Activated naive CD8-positive, alpha-beta T cell treated with anti-CD3 and anti-CD28 coated beads, Interleukin-2, amount 10 ng/mL, durations not matched to agents 7 days and 5 days (primary cell): ENCODE data around the gene SLC37A4. TPM values are rescaled to one million over a fixed set of nuclear protein-coding genes. Genes with fewer than 3 reads are reported as not detected.
"Not testable (repeated sequence)": the region's sequence is repeated elsewhere in the genome, so short reads cannot be mapped to it uniquely, and the experiment has no call there.

Source experiments
- ATAC-seq: fragments of 150-1000 bp; cut with Tn5 transposase; one replicate; pipeline ENCODE4 v1.10.0; 2021; ENCODE audit warnings: low read depth, moderate library complexity
- POLR2A ChIA-PET: fragments of 350-600 bp; sonication (Branson Sonifier 250); formaldehyde crosslinking; loops from one replicate; lab custom pipeline; 2021; ENCODE audit warnings: antibody characterized with exemption; lab: Charles Lee
- DNase-seq: peaks from one replicate; pipeline ENCODE4 v3.0.0; 2021
- H3K27ac Mint-ChIP-seq: one replicate; pipeline ENCODE4 v1.8.0; 2022; ENCODE audit warnings: mild to moderate bottlenecking, mixed read lengths
- H3K27me3 Mint-ChIP-seq: one replicate; pipeline ENCODE4 v1.8.0; 2022; ENCODE audit warnings: mild to moderate bottlenecking, moderate library complexity, mixed read lengths
- H3K36me3 Mint-ChIP-seq: one replicate; pipeline ENCODE4 v1.8.0; 2021; ENCODE audit warnings: mild to moderate bottlenecking, mixed read lengths
- H3K4me1 Mint-ChIP-seq: one replicate; pipeline ENCODE4 v1.8.0; 2021; ENCODE audit warnings: mixed read lengths
- H3K4me3 Mint-ChIP-seq: one replicate; pipeline ENCODE4 v1.8.0; 2022; ENCODE audit warnings: mild to moderate bottlenecking, moderate library complexity, mixed read lengths
- H3K9me3 Mint-ChIP-seq: one replicate; pipeline ENCODE4 v1.8.0; 2021; ENCODE audit warnings: mixed read lengths
- total RNA-seq, 2 experiments: library from RNA; stranded (reverse); gene quantifications; one replicate each; pipeline ENCODE4 v1.2.3, GENCODE V29; 2021

Gene SLC37A4
- total RNA-seq, 2 experiments from 2014 or later, result 20.3 to 23.9 TPM

DNA sequence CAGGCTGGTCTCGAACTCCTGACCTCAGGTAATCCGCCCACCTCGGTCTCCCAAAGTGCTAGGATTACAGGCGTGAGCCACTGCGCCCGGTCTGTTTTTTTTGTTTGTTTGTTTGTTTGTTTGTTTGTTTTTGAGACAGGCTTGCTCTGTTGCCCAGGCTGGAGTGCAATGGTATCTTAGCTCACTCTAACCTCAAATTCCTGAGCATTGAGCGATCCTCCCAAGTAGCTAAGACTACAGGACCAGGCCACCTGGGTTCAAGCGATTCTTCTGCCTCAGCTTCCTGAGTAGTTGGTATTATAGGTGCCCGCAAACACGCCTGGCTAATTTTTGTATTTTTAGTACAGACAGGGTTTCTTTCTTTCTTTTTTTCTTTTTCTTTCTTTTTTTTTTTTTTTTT lies 2.7 kb upstream of the SLC37A4 start:
- H3K27me3 Mint-ChIP-seq, H3K4me3 Mint-ChIP-seq, DNase-seq, H3K36me3 Mint-ChIP-seq, H3K9me3 Mint-ChIP-seq, ATAC-seq, H3K27ac Mint-ChIP-seq: not testable (repeated sequence)
- H3K4me1 Mint-ChIP-seq, result peaks cover 13% of the 10 kb centered on the region
- POLR2A ChIA-PET, result interaction anchor here (0.7 kb wide), 1 partner anchor 23 kb away, joined by 3 read pairs; no protein-coding TSS in a partner anchor

- POLR2A ChIA-PET, result interaction anchor here (1.4 to 2.5 kb wide), 2 partner anchors 14 to 70 kb away, joined by 3 to 23 read pairs; partner anchors contain the start of genes RPS25 and TRAPPC4
- Mint-ChIP-seq H3K27me3 (no peaks in the 10 kb centered on the region), H3K9me3 (no peaks in the 10 kb centered on the region), H3K4me1 (peaks cover 16% of the 10 kb centered on the region), H3K4me3 (no peak overlapping the region), H3K36me3 (peaks cover 3% of the 10 kb centered on the region), H3K27ac (no peak overlapping the region)
- DNase-seq (no peak), ATAC-seq (no peak)
Observed at GRCh38 chr11:119031912-119032280, 1.2 kb upstream of the SLC37A4 start.

GRCh38 chr11:119030029-119030328 lies 698 bp downstream of the SLC37A4 start:
- Mint-ChIP-seq H3K36me3 (peaks cover 8% of the 10 kb centered on the region), H3K4me3 (peak overlapping the region; percentile 79), H3K27ac (peak overlapping the region; percentile 68), H3K4me1 (peaks cover 22% of the 10 kb centered on the region), H3K27me3 (no peaks in the 10 kb centered on the region), H3K9me3 (no peaks in the 10 kb centered on the region)
- POLR2A ChIA-PET, result interaction anchor here (0.6 to 2.5 kb wide), 10 partner anchors 12 to 598 kb away, joined by 3 to 23 read pairs (median 4); partner anchors contain the start of genes CENATAC, RPS25, TRAPPC4 and VPS11
- no peak for DNase-seq
- peak; percentile 6 for ATAC-seq

DNA sequence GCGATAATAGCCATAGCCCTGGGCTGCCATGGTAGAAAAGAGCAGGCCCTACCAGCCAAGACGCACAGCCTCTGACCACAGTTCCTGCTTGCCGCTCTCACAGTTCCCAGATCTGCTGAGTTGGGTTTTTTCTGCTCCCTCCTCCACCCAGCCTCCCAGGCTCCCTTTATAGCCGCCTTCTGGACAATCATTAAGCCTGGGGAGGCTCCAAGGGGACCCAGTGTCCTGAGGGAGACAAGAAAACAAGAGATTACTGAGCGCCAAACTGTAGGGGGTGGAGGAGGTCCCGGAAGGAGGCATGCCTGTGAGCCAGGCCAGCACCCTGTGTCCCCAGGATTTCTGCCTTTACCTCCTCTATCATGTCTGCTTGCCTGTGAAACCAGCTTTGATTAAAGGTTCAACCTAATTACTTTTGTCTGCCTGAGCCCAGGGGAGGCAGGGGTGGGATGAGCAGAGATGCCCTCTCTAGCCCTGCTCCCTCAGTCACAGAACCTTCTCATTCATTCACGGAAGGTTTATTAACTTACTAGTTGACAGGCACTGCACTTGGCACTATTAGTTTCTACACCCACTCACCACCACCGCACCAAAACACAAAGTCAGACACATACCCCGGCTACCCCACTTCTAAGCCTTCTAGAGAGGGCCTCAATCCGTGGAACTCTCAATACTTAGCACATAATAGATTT lies 1.2 kb downstream of the SLC37A4 start:
- POLR2A ChIA-PET, result interaction anchor here (0.5 to 2.5 kb wide), 8 partner anchors 12 to 425 kb away, joined by 3 to 23 read pairs (median 4); partner anchors contain the start of genes RPS25, TRAPPC4 and VPS11
- DNase-seq (no peak), ATAC-seq (peak; percentile 1)
- H3K36me3 Mint-ChIP-seq, result peaks cover 11% of the 10 kb centered on the region
- peak overlapping the region; percentile 79 for H3K4me3 Mint-ChIP-seq
- peak overlapping the region; percentile 68 for H3K27ac Mint-ChIP-seq
- H3K9me3 Mint-ChIP-seq, result no peaks in the 10 kb centered on the region
- peaks cover 26% of the 10 kb centered on the region for H3K4me1 Mint-ChIP-seq
- H3K27me3 Mint-ChIP-seq, result no peaks in the 10 kb centered on the region

- no peaks in the 10 kb centered on the region for H3K9me3 Mint-ChIP-seq
- peak overlapping the region; percentile 68 for H3K27ac Mint-ChIP-seq
- POLR2A ChIA-PET, result interaction anchor here (0.5 to 2.3 kb wide), 4 partner anchors 24 to 241 kb away, joined by 3 to 8 read pairs (median 4); partner anchors contain the start of gene VPS11
- ATAC-seq (no peak), DNase-seq (no peak)
- peaks cover 29% of the 10 kb centered on the region for H3K4me1 Mint-ChIP-seq
- H3K4me3 Mint-ChIP-seq, result peak overlapping the region; percentile 79
- H3K36me3 Mint-ChIP-seq, result peaks cover 14% of the 10 kb centered on the region
- no peaks in the 10 kb centered on the region for H3K27me3 Mint-ChIP-seq
Observed at GRCh38 chr11:119029069-119029339, 1.7 kb downstream of the SLC37A4 start.

- DNase-seq (no peak), ATAC-seq (no peak)
- H3K4me3 Mint-ChIP-seq, result no peak overlapping the region
- no peaks in the 10 kb centered on the region for H3K9me3 Mint-ChIP-seq
- POLR2A ChIA-PET, result no interaction called here
- H3K27ac Mint-ChIP-seq, result no peak overlapping the region
- no peaks in the 10 kb centered on the region for H3K27me3 Mint-ChIP-seq
- peaks cover 32% of the 10 kb centered on the region for H3K4me1 Mint-ChIP-seq
- H3K36me3 Mint-ChIP-seq, result peaks cover 15% of the 10 kb centered on the region
Observed at GRCh38 chr11:119028346-119029068, 2.2 kb downstream of the SLC37A4 start.

DNA sequence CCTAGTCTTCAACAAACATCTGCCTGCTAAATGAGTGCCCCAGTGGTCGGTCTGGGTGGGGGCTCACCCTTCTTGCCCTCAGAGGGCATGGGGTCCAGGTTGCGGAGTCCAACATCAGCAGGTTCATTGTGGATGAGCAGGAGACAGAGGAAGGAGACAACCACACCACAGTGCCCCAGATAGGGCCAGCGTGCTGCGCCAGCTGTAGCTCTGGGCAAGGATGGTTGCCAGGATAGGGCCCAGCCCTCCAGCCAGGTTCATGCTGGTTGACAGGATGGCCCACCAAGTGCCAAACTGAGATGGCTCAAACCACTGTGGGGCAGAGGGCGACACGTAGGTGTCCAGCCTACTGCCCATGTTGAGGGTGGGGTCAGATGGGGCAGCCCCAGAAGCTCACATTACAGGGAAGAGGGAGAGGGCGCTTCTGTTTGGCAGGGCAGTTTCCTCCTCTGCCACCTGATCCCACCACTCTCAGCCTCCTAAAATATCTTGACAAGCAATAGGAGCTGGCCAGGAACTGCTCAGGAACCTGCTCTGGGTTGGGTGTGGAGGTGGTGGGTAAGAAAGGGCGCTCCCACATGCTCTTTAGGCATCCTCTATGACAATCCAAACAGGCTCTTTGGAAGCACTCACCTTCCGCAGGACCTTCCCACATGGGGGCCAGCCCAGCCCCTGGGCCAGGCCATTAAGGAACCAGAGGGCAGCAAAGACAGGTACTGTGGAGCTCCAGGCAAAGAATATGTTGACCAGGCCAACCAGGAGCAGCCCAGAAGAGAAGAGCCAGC lies 2.9 kb downstream of the SLC37A4 start:
- ATAC-seq (no peak), DNase-seq (no peak)
- peaks cover 20% of the 10 kb centered on the region for H3K36me3 Mint-ChIP-seq
- H3K27me3 Mint-ChIP-seq, result no peaks in the 10 kb centered on the region
- H3K4me1 Mint-ChIP-seq, result peaks cover 34% of the 10 kb centered on the region
- POLR2A ChIA-PET, result interaction anchor here (0.6 kb wide), 1 partner anchor 25 kb away, joined by 5 read pairs; no protein-coding TSS in a partner anchor
- H3K9me3 Mint-ChIP-seq, result no peaks in the 10 kb centered on the region
- no peak overlapping the region for H3K27ac Mint-ChIP-seq
- no peak overlapping the region for H3K4me3 Mint-ChIP-seq

GRCh38 chr11:119026970-119027369 lies 3.7 kb downstream of the SLC37A4 start:
- DNase-seq (no peak), ATAC-seq (no peak)
- Mint-ChIP-seq H3K4me1 (peaks cover 34% of the 10 kb centered on the region), H3K36me3 (peaks cover 22% of the 10 kb centered on the region), H3K27me3 (no peaks in the 10 kb centered on the region), H3K4me3 (no peak overlapping the region), H3K9me3 (no peaks in the 10 kb centered on the region), H3K27ac (peak overlapping the region; percentile 57)
- POLR2A ChIA-PET, result interaction anchor here (1.6 kb wide), 1 partner anchor 9 kb away, joined by 4 read pairs; the partner anchor contains the start of gene RPS25

DNA sequence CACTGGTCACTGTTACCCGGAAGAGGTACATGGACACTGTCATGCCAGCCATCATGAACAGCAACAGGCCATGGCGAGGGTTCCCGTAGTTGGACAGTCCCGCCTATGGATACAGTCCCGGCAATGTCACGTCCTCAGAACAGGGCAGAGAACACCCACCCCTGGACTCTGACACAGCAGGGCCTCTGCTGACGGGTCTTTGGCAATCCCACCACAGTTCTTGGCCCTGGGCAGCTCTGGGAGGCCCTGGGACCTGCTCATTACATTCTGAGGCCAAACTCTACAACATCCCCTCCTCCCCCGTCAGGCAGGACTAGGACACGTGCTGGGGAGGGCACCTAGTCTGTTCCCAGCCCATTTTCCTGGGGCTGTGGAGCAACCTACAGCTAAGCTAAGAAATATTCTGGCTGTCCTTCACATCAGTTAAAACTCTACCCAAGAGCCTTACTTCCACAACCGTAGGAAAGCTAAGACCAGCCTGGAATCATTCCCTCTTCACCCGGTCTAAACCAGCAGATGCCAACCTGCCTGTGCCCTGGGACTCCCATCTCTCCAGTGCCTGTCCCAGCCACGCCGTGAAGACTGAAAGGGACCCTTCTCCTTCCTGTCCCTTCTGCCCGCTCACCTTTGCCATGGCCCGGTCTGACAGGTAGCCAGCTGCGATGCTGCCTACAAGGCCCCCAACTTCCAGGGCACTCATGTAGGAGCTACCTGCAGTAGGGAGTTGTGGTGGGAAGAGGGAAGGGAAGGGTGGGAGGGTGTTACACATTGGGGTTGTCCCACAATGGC lies 4.5 kb downstream of the SLC37A4 start:
- POLR2A ChIA-PET, result interaction anchor here (1.6 kb wide), 1 partner anchor 8 kb away, joined by 4 read pairs; the partner anchor contains the start of gene RPS25
- H3K27me3 Mint-ChIP-seq, result no peaks in the 10 kb centered on the region
- peaks cover 25% of the 10 kb centered on the region for H3K36me3 Mint-ChIP-seq
- ATAC-seq (no peak), DNase-seq (no peak)
- H3K4me3 Mint-ChIP-seq, result no peak overlapping the region
- peaks cover 38% of the 10 kb centered on the region for H3K4me1 Mint-ChIP-seq
- H3K9me3 Mint-ChIP-seq, result no peaks in the 10 kb centered on the region
- H3K27ac Mint-ChIP-seq, result no peak overlapping the region

GRCh38 chr11:119025541-119025940 lies 5.1 kb downstream of the SLC37A4 start:
- Mint-ChIP-seq H3K4me1 (peaks cover 38% of the 10 kb centered on the region), H3K27ac (no peak overlapping the region), H3K9me3 (no peaks in the 10 kb centered on the region), H3K27me3 (no peaks in the 10 kb centered on the region), H3K36me3 (peaks cover 25% of the 10 kb centered on the region), H3K4me3 (no peak overlapping the region)
- POLR2A ChIA-PET, result interaction anchor here (1.9 kb wide), 1 partner anchor 10 kb away, joined by 4 read pairs; no protein-coding TSS in a partner anchor
- ATAC-seq (no peak), DNase-seq (no peak)

GRCh38 chr11:119025099-119025473 lies 5.6 kb downstream of the SLC37A4 start:
- Mint-ChIP-seq H3K36me3 (peaks cover 26% of the 10 kb centered on the region), H3K9me3 (no peaks in the 10 kb centered on the region), H3K4me3 (no peak overlapping the region), H3K27ac (no peak overlapping the region), H3K4me1 (peaks cover 39% of the 10 kb centered on the region), H3K27me3 (no peaks in the 10 kb centered on the region)
- DNase-seq (no peak), ATAC-seq (no peak)
- POLR2A ChIA-PET, result interaction anchor here (1.9 kb wide), 1 partner anchor 10 kb away, joined by 4 read pairs; no protein-coding TSS in a partner anchor

- H3K27me3 Mint-ChIP-seq, result no peaks in the 10 kb centered on the region
- peaks cover 28% of the 10 kb centered on the region for H3K36me3 Mint-ChIP-seq
- no peak for ATAC-seq
- no peaks in the 10 kb centered on the region for H3K9me3 Mint-ChIP-seq
- peak overlapping the region; percentile 80 for H3K27ac Mint-ChIP-seq
- no peak overlapping the region for H3K4me3 Mint-ChIP-seq
- peaks cover 40% of the 10 kb centered on the region for H3K4me1 Mint-ChIP-seq
- DNase-seq, result no peak
- POLR2A ChIA-PET, result interaction anchor here (1.9 kb wide), 1 partner anchor 9 kb away, joined by 4 read pairs; no protein-coding TSS in a partner anchor
Observed at GRCh38 chr11:119024430-119025098, 6.1 kb downstream of the SLC37A4 start.
